Umbilical cord (tissue), 2 donors: ENCODE measurements around the gene CACNG8. TPM values are rescaled to one million over a fixed set of nuclear protein-coding genes. Genes with fewer than 3 reads are reported as not detected.
"Not testable (repeated sequence)": the region's sequence is repeated elsewhere in the genome, so short reads cannot be mapped to it uniquely, and the experiment has no call there.

Source experiments
- DNase-seq: peaks from one replicate; pipeline ENCODE4 v3.0.0-alpha.2; 2015; ENCODE audit warnings: low spot score
- total RNA-seq: library from RNA; depleted of rRNA; stranded (reverse); fragments of >200 nt; gene quantifications from one replicate; pipeline ENCODE4 v1.2.3, GENCODE V29; 2014; ENCODE audit warnings: low replicate concordance; ENCODE audit not compliant: insufficient read depth

CACNG8 gene
- 0.24 TPM for total RNA-seq

- DNase-seq: no peak
These were observed at the start of gene CACNG8 for GRCh38 chr19:53962887-53963431. TSS of gene CACNG8 (plus strand) at chr19:53962937.

- no peak for DNase-seq
These were observed 47.7 kb upstream of the CACNG8 start for GRCh38 chr19:53915000-53915399.

- DNase-seq: no peak
These were observed 46.7 kb upstream of the CACNG8 start for GRCh38 chr19:53916004-53916403.

GRCh38 chr19:53917356-53917755 is 45.4 kb upstream of the CACNG8 start:
- no peak for DNase-seq

DNA sequence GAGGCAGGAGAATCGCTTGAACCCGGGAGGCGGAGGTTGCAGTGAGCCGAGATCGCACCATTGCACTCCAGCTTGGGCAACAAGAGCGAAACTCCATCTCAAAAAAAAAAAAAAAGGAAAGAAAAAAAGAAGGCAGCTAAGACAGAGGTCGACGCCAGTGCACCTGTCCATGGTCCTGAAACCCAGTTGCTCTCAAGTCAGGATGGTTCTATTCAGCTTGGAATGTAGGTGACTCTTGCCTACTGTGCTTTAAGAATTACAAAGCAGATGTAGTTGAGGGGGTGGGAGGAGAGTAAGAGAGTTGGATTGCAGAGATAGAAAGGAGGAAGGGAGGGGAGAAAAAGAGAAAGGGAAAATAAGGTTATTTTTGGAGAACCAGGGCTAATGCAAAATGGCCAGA is 35.0 kb upstream of the CACNG8 start:
- peak; percentile 43 for DNase-seq

DNA sequence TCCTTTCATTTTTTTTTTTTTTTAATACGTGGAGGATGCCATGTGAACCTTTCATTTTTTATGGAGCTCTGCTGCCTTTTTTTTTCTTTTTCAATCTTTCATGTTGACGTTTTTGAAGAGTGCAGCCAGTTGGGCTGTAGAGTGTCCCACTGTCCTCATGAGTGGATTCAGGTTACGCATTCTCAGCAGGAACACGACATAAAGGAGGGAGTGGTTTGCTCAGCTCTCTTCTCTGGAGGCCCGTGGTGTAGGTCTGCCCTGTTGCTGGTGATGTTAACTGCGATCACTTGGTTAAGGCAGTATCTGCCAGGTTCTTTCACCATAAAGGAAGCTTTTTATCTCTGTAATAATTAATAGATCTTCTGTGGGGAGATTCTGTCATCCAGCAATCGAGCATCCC is 26.7 kb upstream of the CACNG8 start:
- DNase-seq: no peak

DNA sequence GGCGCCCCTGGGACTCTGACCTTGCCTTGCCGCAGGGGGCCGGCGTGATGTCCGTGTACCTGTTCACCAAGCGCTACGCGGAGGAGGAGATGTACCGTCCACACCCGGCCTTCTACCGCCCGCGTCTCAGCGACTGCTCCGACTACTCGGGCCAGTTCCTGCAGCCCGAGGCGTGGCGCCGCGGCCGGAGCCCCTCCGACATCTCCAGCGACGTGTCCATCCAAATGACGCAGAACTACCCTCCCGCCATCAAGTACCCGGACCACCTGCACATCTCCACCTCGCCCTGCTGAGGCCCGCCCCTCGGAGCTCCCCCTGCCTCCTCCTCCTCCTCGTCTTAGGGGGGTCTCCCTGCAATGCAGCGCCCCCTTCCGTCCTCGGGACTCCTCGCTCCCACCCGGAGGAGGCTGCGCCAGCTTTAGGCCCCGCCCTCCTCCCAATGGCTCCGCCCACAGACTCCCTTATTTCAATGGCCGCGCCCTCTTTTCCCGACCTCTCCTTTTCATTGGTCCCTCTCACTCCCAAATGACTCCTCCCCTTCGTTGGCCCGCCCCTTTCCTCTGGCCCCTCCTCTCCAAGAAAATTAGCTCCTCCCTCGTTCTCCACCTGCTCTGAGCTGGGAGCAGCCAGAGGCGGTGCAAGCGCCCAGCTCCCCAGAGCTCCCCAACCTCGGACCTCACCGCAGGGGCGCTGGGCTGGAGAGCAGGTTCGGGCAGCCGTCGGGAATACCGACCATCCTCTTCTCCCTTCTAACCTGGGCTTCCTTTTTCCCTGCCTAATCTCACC is 20.5 kb upstream of the CACNG8 start:
- no peak for DNase-seq

GRCh38 chr19:53944416-53944815 is 18.3 kb upstream of the CACNG8 start:
- DNase-seq: no peak

DNA sequence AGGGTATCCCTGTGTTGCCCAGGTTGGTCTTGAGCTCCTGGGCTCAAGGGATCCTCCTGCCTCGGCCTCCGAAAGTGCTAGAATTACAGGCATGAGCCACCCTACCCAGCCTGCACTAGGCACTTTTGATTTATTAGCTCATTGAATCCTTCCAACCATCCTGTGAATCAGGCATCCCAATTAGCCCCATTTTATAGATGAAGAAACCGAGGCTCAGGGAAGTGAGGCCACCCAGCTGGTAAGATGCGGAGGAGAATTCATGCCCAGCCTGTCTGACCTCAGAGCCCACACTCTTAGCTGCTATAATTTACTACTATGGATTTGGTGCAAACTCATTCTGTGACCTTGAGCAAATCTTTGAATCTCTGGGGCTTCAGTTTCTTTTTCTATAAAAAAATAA is 17.8 kb upstream of the CACNG8 start:
- DNase-seq: no peak

GRCh38 chr19:53945441-53945840 is 17.3 kb upstream of the CACNG8 start:
- no peak for DNase-seq

- DNase-seq: no peak
These were observed 16.7 kb upstream of the CACNG8 start for GRCh38 chr19:53945998-53946397.

DNA sequence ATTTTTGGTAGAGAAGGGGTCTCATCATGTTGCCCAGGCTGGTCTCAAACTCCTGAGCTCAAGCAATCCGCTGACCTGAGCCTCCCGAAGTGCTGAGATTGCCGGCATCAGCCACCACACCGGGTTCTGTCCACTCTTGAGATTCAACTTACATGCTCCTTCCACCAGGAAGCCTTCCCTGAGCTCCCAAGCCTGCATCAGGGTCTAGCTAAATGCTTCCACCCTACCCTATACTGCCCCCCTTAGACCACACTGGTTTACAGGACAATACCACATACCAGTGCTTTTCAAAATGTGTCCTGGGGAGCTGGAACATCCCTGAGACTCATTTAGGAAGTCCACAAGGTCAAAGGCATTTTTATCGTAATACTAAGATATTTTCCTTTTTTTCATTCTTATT is 15.1 kb upstream of the CACNG8 start:
- DNase-seq: no peak

DNA sequence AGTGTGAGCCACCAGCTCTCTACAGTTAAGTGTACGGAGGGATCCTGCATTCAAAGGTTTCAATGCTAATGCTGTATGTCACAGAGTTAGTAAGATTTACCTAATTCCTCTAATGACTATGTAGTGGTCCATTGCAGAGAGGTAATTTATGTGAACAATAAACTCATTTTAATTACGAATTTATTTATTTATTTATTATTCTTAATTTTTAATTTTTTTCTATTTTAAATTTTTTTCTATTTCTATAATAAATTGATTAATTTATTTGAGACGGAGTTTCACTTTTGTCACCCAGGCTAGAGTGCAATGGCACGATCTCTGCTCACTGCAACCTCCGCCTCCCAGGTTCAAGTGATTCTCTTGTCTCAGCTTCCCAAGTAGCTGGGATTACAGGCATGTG is 14.1 kb upstream of the CACNG8 start:
- not testable (repeated sequence) for DNase-seq

DNA sequence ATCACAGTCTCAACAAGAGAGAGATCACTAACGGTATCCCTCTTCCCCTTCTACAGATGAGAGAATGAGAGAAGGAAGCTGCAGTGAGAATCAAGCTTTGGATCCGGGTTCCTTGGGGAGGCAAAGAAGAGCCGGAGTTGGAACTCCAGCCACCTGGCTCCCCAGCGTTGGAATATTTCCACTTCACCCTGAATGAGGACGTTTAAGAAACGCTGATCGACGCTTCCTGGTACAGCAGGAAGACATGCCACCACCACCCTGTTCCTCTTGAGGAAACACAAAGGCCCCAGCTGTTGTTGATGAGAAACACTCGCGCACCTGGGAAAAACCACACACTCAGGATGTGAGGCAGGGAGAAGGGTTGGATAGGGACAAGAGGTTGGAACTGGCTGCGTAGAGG is 11.3 kb upstream of the CACNG8 start:
- DNase-seq: no peak

DNA sequence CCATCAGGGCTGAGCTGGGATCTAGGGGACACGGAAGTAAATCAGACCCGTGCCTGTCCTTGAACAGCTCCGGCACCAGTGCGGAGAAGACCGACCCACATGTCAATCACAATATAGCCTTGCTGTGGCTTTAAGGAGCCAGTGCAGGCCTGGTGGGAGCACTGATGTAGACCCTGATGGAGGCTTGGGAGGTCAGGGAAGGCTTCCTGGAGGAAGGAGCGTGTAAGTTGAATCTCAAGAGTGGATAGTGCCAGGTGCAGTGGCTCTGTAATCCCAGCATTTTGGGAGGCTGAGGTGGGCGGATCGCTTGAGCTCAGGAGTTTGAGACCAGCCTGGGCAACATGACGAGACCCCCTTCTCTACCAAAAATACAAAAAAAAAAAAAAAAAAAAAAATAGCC is 10.8 kb upstream of the CACNG8 start:
- DNase-seq: no peak

- no peak for DNase-seq
These were observed 9.4 kb upstream of the CACNG8 start for GRCh38 chr19:53953383-53953782.

GRCh38 chr19:53957448-53958167 is 5.1 kb upstream of the CACNG8 start:
- DNase-seq: no peak

- DNase-seq: no peak
These were observed 4.6 kb upstream of the CACNG8 start for GRCh38 chr19:53958168-53958571.

DNA sequence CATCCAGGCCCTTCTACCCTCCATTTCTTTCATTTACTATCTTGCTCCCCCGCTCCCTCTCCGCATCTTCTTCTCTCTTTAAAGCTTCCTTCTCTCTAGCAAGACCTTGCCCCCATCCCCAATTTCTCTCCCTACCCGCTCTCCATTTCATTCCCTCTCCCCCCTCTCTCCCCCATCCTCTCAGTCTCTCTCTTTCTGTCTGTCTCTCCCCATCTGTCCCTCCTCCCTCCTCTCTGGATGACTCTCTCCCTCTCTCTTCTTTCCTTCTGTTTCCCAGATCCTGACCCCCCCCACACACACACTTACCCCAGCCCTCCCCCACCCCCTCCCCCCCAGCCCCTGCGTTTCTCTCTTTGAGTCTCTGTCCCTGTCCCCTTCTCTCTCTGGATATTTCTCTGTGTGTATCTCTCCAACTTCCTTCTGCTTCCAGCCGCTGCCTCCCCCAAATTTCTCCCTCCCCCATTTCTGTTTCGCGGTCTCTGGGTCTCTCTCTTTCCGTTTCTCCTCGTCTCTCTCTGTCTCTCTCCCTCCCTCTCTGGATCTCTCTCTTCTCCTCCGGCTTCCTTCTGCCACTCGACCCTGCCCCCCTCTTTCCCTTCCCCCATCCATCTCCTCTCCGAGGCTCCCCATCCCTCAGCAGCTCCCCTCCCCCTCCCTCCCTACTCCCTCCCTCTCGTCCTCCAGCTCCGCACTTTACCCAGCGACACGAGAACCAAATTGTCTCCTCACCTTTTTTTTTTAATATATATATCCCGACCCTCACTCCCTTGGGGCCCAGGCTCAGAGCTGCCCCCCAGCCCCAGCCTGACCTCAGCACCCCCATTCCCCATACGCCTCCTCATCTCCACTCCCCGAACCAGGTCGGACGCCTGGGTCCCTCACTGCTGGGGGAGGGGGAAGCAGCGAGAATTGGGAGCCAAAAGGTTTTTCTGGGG is 3.6 kb upstream of the CACNG8 start:
- DNase-seq: no peak

GRCh38 chr19:53960187-53960586 is 2.5 kb upstream of the CACNG8 start:
- DNase-seq: no peak

DNA sequence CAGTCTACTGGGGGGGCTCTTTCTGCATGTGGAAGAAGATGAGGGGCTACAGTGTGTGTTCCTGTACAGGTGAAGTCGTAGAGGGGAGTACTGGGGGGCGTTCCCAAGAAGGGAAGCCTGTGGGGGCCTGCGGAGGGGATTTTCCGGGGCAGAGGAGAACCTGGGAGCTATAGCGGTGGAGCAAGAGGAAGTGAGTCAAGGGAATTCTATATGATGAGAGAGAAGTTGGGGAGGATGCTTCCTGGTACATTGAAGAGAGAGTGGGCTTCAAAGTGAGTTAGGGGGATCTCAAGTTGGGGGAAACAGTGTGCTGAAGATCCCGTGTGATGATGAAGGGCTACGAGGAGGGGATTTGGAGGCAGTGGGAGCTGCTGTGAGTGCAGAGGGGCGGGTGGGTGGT is 1.9 kb upstream of the CACNG8 start:
- no peak for DNase-seq
